CD4-positive, alpha-beta T cell treated with Interleukin-6 for 4 hours (primary cell): ENCODE measurements around the gene DDX51.
A peak's percentile ranks its signal among the peaks of the same experiment; 100 is the strongest.

Experiments
- DNase-seq: peaks from one replicate; pipeline ENCODE4 v3.0.0-alpha.2; 2020; ENCODE audit warnings: mixed read lengths

DDX51 gene

GRCh38 chr12:132166093-132166492, 22.0 kb upstream of the DDX51 start:
- DNase-seq: no peak

- no peak for DNase-seq
Measured at GRCh38 chr12:132165584-132165983, 21.5 kb upstream of the DDX51 start.

- no peak for DNase-seq
Measured at GRCh38 chr12:132164426-132164825, 20.3 kb upstream of the DDX51 start.

- no peak for DNase-seq
Measured at GRCh38 chr12:132163911-132164288, 19.8 kb upstream of the DDX51 start.

- no peak for DNase-seq
Measured at GRCh38 chr12:132163041-132163910, 19.2 kb upstream of the DDX51 start.

- peak; percentile 33 for DNase-seq
Measured at GRCh38 chr12:132162508-132163031, 18.5 kb upstream of the DDX51 start.

GRCh38 chr12:132161796-132162507, 17.8 kb upstream of the DDX51 start:
- no peak for DNase-seq

- DNase-seq: no peak
Measured at GRCh38 chr12:132161036-132161781, 17.1 kb upstream of the DDX51 start.

GRCh38 chr12:132160601-132161035, 16.5 kb upstream of the DDX51 start:
- DNase-seq: no peak

GRCh38 chr12:132160016-132160415, 15.9 kb upstream of the DDX51 start:
- DNase-seq: no peak

GRCh38 chr12:132159555-132160003, 15.5 kb upstream of the DDX51 start:
- DNase-seq: no peak

GRCh38 chr12:132158677-132159554, 14.8 kb upstream of the DDX51 start:
- no peak for DNase-seq

- DNase-seq: no peak
Measured at GRCh38 chr12:132157733-132158409, 13.8 kb upstream of the DDX51 start.

- DNase-seq: no peak
Measured at GRCh38 chr12:132156573-132157325, 12.6 kb upstream of the DDX51 start.

- DNase-seq: no peak
Measured at GRCh38 chr12:132155771-132156572, 11.9 kb upstream of the DDX51 start.

- DNase-seq: no peak
Measured at GRCh38 chr12:132154941-132155770, 11.0 kb upstream of the DDX51 start.

- no peak for DNase-seq
Measured at GRCh38 chr12:132154341-132154761, 10.2 kb upstream of the DDX51 start.

- peak; percentile 77 for DNase-seq
Measured at GRCh38 chr12:132153501-132154340, 9.6 kb upstream of the DDX51 start.
